GM19395 (cell line): ENCODE measurements around the gene MCM9.

ENCODE experiments used
- ATAC-seq: cut with Tn5 transposase; IDR thresholded peaks from one replicate; pipeline ENCODE4 v1.9.1; 2021; ENCODE audit warnings: mild to moderate bottlenecking, moderate library complexity; ENCODE audit not compliant: unreplicated experiment

MCM9 gene

DNA sequence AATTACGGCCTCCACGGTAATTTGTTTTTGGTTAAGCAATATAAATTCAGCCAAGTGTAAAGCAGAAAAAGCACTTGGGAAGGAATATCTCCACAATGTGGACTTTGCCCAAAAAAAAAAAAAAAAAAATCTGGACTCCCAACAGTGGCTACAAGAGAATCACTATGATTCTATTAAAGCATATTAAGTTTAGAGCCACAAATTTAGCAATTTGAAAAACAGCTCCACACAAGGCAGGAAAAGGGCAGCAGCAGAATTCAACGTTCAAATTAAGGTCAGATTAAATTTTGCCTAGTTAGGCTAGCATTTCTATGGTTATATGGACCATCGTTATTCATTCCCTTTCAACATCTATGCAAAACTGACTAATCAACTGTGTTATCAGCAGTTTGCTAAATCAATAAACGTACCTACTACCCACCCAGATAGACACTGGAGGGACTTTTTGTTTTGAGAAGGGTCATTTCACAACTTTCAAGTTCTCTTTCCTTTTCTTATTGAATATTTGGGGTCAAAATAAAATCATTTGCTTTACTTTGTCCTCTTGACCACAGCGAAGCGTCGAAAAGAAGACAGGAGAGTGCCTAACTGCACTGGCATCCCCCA, 1.0 kb downstream of the MCM9 start:
- ATAC-seq: peak; percentile 8

DNA sequence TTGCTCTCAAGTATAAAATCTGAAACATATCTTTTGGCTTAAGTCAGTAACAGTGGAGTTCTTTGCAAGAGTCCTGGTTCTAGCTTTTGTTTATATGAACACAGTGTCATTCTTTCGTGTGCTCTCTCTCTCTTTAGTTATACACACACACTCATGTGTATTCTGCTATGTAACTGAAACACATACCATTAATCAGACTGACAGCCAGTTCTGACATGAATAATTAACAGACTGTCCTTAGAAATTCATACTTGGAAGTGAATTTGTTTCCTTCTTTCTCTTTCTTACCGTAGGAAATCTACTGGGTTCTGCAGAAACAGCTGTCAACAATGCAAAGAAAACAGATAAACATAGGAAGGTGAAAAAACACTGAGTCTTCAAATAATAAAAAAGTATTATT, 2.5 kb downstream of the MCM9 start:
- no peak for ATAC-seq

DNA sequence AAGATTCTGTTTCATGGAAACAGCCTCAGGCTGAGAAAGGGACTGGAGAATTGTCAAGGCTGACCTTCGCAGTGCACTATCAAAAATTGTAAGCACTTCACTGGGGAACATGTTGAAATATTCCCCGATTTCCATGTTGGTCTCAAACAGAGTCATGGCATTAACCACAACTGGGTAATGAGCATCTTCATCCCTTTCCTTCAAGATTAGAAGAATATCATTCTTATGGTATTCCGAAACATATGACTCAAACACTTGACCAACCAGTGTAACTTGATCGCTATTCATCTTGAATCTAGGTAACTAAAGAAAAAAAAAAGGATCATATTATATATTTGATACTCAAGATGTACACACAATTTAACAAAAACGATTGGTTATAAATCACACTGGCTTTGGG, 3.5 kb downstream of the MCM9 start:
- no peak for ATAC-seq

DNA sequence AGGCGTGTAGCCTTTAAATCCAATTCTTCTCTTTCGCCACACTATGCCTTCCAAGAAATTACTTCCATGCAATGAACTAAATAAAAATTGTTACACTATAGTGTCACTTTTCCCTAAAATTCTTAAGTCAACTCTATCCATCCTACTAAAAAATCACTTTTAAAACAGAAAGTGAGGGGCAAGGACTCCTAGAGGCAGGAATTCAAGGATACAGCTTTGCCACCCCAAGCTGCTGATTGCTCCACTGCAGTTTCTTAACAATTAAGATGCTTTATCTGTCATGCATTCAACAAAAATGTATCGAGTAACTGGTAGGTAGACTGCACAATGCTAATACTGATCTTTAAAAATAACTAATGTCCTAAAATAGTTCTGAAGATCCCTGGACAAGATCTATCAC, 4.3 kb downstream of the MCM9 start:
- no peak for ATAC-seq

DNA sequence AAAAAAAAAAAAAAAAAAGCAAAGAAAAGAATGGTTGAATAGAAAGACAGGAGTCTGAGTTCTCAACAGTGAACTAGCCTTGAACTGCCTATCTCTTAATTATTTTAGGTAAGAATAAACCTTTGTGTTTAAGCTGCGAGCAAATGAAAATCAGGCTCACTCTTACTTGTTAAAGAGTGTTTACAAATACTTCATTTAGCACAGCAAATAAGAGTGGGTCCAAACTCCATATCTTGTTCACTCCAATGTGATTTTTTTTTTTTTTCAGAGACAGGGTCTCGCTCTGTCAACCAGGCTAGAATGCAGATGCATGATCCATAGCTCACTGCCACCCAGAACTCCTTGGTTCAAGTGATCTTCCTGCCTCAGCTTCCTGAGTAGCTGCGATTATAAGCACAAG, 11.9 kb downstream of the MCM9 start:
- ATAC-seq: no peak

DNA sequence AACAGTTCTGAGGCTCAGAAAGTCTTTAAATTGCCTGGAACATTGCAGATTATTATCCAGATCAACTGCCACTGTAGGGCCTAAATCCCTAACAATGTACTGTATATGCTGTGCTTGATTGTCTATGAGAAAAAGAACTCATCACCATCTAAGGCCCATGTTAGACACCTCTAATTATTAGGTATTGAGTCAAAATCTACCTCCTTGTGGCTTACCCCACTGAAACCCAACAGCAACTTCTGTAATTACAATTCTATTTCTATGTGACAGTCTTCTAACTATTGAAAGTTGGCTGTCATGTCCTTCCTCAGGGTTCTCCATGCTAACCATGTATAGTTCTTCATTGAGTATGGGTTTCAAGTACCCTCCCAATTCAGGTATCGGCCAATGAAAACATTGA, 13.9 kb downstream of the MCM9 start:
- no peak for ATAC-seq

DNA sequence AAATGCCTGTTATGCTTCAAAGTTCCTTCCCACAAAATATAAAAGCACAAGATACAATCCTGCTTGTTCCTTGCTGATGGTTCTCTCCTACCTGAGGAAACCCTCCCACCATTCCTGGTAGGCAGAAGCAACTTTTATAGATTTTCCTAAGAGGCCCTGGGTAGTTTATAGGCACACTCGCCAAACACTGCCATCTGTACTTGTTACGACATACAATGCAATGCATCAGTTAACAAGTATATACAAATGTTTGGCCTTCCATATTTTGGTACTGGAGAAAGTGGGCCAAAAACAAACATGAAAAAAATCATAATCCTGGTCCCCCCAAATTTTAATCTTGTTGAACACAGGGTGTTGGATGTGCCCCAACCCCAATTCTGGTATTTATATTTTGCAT, 16.6 kb downstream of the MCM9 start:
- no peak for ATAC-seq

DNA sequence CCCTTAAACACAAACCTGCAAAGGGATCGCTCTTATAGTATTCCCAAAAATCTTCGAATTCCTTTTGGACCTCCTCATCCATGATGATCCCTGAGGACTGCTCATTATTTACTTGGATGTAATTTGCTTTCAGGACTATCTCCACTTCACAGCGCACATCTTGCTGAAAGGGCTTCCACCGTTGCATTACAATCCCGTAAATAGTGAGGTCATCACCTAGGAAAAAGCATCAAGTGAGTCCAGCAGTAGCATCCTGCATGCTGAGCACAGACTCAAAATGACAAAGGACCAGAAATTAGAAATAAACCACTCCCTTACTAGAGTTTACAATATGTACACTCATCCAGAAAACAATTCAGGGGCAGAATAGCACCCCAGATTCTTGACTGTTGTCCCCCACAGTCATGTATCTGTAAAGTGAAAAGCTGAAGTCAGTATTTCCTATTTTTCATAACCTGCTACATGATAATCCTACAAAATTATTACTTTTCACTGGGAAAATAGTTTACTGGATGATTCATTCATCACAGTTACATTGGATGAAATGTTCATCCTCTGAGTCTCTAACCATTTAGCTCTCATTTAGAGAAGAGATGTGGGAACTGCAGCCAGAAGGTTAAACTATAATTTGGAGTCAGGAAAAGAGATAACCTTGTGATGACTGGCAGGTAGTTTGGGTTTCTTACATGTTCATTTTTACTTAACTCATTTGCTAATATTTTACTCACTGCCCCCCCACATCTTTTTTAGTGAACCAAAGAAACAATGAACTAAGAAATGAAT, 17.2 kb downstream of the MCM9 start:
- ATAC-seq: no peak

DNA sequence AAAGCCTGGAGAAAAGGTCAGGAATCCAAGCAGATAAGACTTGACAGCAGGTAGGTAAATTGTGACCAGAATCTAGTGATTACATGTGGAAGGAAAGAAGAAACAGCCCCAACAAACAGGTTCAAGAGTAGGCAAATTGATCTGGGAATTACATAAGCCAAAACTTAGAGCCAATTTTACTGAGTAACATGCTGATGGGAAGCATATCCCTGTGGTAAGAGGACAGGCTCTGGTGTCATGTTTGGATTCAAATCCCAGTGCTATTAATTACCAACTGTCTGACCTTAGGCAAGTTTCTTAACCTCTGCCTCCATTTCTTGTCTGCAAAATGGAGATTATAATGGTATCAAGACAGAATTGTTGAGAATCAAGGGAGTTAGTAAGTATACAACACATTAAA, 20.4 kb downstream of the MCM9 start:
- ATAC-seq: no peak

DNA sequence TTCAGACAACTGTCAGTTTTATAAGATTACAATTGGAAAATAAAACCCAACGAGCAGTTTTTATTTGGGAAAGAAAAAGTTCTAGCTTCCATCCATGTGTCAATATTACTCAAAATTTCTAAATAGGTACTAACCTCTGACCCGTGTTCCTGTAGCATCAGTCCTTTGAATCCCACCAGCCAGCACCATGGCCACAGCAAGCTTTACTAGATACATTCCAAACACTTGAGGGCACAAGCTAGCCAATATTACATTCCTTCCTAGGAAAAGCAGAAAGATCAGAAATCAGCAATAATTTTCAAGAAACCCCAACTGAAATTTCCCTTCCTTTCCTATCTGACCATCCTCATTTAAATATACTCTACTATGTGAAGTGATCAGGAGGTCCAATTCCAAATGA, 21.8 kb downstream of the MCM9 start:
- ATAC-seq: no peak

DNA sequence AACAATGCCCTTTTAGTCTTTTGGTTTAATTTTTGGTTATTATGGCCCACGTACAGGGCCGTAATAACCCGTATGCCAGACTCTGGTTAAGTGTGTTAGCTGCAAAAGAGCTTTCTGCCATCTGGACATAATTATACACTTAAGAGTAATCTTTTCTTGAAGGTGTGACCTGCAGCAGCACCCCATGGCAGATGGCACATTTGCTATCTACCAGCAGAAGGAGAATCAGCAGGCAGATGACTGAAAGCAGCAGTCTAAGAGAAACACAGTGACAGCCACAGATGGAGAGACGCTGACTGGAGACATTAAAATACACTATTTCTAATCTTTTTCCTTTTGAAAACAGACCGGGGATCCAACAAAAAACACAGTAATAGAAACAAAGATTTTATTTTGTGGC, 22.3 kb downstream of the MCM9 start:
- ATAC-seq: no peak

DNA sequence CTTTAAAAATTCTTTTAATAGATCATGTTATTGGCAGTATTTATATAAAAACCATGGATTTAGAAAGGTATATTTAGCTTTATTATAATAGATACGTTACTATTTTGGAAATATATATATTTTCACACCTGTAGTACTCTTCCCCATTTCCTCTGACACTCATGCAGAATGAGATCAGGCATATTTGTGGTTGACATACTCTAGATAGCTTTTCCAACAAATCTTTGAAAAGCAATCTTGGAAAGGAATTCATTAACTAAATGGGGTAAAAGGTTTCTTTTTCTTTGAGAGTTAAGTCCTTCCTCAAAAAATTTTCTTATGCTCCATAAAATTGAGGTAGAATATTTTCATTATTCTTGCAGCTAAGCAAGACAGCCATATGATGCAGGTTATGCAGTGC, 26.5 kb downstream of the MCM9 start:
- no peak for ATAC-seq

DNA sequence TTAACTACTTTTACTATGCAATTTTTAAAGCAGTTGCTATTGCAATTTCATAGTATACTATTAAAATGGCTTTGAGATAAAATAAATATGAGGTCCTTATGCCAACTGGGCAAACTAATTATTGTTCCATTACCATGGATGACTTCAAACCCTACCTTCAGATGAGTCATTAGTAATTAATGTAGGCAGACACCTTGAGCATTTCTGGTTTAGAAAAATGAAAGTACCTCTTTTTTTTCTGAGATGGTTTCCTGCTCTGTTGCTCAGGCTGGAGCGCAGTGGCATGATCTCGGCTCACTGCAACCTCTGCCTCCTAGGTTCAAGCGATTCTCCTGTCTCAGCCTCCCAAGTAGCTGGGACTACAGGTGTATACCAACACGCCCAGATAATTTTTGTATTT, 29.1 kb downstream of the MCM9 start:
- ATAC-seq: no peak

DNA sequence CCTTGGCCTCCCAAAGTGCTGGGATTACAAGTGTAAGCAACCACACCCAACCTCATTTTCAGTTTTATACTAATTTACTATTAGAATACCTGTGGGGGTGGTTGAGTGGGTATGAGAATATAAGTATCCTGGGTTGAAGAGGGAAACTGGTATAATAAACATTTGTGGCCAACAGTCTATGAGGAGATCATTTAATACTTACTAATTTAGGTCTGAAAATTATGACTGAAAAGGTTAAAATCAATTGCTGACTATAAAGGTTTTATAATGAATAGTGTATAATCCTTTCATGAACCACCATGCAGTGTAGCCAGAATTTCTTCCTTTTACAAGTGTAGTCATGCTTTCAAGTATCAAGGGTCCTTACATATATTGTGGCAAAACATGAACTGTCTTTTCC, 29.9 kb downstream of the MCM9 start:
- ATAC-seq: no peak

DNA sequence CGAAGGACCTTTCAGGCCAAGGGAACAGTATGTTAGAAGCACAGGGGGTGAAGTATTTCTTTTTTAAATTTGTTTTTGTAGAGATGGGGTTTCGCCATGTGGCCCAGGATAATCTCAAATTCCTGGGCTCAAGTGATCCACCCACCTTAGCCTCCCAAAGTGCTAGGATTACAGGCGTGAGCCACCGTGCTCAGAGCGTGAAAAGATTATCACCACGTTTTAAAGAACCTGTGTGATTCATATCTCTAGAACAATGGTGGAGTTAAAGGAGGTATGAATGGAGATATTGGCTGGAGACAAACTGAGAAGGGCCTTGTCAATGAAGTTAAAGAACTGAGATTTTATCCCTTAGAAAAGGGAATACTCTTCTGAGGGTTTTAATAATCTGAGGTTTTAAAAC, 31.3 kb downstream of the MCM9 start:
- no peak for ATAC-seq

DNA sequence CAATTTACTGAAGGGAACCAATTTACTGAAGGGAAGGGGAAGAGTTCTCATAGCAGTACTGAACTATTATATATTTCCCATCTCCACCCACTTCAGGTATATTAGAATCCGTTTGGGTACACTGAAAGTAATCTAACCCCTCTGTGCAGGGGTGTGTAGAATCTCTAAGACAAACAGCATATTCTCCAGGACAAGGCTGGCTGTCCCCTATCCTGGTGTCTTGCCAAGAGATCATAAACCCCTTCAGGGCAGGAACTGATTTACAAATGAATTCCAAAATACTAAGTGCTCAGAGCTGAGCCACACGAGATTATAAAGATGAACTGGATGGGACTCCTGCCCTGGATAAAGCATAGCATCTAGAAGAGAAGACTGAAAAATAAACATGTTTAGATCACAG, 31.8 kb downstream of the MCM9 start:
- no peak for ATAC-seq

DNA sequence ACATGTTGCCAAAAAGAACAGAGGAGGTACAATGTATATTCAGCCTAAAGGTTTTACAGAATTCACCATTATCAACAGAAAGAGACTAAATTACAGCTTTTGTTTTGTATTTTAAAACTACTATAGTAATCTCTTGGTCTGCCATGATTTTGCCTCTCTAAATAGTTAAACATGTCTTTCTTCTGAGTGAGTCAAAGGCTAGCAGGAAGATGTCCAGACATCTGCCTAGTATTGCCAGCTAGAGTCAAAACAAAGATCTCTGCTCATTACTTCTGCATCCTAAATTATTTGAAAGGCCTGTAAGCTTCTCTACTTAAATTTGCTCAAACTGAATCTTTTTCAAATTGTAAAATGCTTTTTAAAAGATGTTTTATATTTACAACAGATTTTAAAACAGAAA, 32.2 kb downstream of the MCM9 start:
- no peak for ATAC-seq

DNA sequence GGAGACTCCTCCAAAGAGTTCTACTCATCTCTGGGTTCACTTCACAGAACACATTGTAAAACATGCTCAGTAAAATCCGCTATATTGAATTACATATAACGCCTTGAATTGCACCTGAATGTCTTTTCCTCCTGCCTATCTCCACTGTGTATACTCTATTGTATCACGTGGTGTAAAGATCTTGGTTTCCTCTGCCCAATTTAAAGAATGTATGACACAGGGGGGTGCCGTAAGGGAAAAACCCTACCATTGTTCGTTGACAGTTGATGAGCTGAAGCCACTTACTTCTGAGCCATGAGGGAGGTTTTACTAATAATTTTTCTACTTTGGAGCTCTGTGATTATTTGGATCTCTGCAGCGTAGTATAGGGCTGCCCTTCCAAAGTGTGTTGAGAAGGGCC, 35.0 kb downstream of the MCM9 start:
- no peak for ATAC-seq

DNA sequence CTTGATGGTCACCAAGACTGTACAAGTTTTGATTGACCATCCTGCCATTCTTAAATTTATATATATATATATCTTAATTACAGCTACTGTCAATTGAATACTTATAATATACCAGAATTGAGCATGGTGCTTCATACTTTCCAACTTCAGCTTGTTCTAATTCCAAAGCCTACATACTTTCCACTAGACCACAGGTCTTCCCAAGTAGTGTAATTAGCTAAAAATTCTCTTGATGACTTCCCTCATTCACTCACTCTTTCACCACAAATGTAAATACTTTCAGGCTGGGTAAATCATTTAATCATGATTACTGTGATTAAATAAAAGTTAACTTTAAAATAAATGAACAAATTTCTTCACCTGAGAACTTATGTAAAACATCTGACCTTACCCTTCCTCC, 37.6 kb downstream of the MCM9 start:
- no peak for ATAC-seq

DNA sequence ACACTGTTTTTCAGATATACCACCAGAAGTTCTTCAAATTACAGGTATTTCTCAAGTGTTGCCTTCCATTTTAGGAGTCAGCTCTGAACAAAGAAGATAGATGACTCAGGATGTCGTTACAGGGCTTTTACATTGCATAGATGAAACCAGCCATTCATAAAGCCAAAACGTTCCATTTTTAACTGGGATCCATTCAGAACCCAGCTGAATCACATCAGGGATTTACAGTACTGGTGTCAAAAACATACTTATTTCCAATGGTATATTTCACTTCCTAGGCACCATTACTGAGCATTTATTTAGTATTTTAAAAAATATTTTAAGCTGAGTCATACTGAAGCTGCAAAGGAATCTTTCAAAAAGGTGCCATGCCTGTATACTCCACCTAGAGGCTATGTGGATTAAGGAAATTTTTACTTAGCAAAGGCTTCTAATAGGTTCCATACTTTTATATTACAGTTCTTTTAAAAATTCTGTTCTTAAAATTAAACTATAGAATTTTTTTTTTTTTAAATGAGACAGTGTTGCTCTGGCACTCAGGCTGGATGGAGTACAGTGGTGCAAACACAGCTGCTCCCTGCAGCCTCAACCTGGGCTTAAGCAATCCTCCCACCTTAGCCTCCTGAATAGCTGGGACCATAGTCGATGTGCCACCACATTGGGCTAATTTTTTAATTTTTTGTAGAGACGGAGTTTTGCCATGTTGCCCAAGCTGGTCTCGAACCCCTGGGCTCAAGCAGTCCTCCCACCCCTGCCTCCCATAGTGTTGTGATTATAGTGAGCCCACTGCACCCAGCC, 38.4 kb downstream of the MCM9 start:
- peak; percentile 31 for ATAC-seq

DNA sequence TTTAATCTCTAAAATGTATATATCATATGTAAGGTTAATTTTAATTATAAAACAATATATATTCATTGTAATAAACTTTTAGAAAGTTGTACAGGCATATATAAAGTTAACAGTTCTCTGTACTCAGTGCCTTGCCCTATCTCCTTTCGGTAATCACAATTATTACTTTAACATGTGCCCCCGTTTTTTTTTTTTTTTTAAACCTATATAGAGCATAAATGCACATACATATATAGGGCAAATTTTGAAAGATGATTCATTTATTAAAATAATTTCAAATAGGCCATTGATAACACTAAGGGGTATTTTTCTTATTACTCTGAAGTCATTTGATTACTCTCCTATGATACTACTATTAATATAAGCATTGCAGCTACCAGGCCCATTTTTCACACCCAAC, 39.1 kb downstream of the MCM9 start:
- no peak for ATAC-seq

DNA sequence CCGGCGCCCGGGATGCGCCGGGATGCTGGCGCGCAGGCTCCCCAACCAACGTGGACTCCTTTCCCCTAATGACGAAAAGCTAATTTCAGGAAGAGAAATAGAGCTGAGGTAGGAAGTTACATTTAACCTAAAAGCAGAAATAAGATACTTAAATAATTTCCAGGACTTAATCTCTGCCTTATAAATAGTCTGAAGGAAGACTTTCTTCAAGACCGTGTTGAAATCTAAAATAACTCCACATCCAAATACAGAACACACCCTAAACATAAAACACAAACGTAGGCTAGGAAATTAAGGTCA, 39.7 kb downstream of the MCM9 start:
- ATAC-seq: no peak
